HG03521 (cell line): Measurements from ENCODE around the gene CHTOP.
A peak's percentile ranks its signal among the peaks of the same experiment; 100 is the strongest.
"Not testable (repeated sequence)": the region's sequence is repeated elsewhere in the genome, so short reads cannot be mapped to it uniquely, and the experiment has no call there.

ENCODE experiments used
- ATAC-seq: cut with Tn5 transposase; IDR thresholded peaks from one replicate; pipeline ENCODE4 v1.9.1; 2021; ENCODE audit warnings: mild to moderate bottlenecking, moderate library complexity; ENCODE audit not compliant: unreplicated experiment

CHTOP gene, protein sequence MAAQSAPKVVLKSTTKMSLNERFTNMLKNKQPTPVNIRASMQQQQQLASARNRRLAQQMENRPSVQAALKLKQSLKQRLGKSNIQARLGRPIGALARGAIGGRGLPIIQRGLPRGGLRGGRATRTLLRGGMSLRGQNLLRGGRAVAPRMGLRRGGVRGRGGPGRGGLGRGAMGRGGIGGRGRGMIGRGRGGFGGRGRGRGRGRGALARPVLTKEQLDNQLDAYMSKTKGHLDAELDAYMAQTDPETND

DNA sequence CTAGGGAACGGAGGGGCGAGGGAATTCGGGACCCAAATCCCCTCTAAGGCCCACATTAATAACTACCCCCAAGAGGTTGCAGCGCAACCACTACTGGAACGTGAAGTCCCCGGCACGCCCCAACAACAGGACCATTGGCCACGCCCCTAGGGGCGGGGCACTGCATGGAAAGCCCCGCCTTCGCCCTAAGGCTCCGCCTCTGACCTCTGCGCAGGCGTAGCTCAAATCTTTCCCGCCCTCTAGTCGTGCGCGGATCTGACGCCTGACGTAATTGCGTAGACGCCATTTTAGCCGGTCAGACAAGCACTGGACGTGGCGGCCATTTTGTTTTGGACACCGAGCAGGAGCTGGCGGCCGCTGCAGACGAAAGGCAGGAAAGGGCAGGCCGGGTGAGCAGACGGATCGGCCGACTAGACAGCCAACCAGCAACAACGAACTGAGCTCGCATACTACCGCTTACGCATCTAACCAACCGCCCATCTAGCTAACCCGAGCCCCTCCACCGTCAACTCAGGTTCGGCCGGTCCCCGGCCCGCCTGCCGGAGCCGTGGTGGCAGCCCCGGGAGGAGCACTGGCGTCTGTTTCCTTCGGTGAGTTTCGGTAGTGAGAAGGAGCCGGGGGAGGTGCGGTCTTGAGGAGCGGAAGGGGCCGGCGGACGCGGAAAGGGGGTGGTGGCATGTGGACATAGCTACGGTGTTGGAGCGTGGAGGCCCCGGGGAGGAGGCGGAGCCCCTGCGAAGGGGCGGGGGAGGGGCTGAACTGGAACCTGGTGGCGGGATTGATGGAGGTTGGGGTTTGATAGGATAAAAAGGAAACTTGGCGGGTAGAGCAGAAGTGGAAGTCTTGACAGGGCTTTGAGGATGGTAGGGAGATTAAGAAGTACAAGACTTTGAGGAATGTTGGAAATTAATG, at the start of gene CHTOP:
CHTOP (plus strand) TSS at position 313 of the 912 bp plus-strand sequence. CDS start 2,523 bp downstream, outside the sequence.
- peak; percentile 88 for ATAC-seq

- no peak for ATAC-seq
These were observed 48.9 kb upstream of the CHTOP start for GRCh38 chr1:153585006-153585405.

- ATAC-seq: no peak
These were observed 47.5 kb upstream of the CHTOP start for GRCh38 chr1:153586347-153586746.

DNA sequence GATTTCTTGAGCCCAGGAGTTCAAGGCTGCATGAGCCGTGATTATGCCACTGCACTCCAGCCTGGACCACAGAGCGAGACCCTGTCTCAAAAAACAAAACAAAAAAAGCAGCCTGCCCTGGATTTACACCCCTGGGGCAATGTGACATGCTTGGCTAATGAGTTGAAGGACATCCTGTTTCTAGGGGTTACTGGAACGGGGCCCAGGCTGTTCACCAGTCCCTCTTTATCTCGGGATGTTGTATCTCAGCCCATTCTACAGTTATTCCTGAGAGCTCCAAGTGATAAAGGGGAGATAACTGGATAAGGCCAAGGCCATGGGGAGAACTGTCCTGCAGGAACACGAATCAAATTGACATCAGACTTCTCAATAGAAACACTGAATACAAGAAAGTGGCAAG, 46.6 kb upstream of the CHTOP start:
- no peak for ATAC-seq

GRCh38 chr1:153588033-153588432, 45.8 kb upstream of the CHTOP start:
- not testable (repeated sequence) for ATAC-seq

GRCh38 chr1:153588482-153588881, 45.4 kb upstream of the CHTOP start:
- ATAC-seq: no peak

DNA sequence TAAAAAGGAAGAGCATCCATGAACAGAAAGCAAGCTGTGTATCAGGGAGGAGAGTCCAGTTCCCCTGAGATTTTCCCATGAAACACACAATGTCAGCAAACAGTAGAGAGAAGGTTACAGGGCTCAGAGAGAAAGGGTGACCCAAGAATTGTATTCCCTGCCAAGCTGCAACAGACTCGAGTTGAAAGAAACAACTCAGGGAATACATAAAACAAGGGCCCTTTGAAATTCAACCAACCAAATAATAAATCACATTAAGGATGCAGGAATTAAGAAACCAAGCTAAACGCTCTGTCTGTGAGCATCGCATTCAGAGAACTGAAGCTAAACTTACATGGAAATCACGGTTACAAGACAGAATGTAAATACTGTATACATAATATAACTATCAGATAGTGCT, 41.1 kb upstream of the CHTOP start:
- no peak for ATAC-seq

DNA sequence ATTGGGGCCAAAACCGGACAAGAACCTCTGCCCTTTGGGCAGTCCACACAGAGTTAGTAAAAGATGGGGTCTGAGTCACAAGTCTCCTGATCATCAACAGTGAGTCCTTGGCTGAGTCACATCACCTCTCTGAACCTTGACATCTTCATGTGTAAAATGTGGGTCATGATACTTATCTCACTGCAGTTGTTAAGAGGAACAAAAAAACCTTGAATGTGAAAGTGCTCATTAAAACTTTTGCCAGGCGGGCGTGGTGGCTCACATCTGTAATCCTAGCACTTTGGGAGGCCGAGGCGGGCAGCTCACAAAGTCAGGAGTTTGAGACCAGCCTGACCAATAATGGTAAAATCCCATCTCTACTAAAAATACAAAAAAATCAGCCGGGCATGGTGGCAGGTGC, 36.7 kb upstream of the CHTOP start:
- ATAC-seq: no peak

DNA sequence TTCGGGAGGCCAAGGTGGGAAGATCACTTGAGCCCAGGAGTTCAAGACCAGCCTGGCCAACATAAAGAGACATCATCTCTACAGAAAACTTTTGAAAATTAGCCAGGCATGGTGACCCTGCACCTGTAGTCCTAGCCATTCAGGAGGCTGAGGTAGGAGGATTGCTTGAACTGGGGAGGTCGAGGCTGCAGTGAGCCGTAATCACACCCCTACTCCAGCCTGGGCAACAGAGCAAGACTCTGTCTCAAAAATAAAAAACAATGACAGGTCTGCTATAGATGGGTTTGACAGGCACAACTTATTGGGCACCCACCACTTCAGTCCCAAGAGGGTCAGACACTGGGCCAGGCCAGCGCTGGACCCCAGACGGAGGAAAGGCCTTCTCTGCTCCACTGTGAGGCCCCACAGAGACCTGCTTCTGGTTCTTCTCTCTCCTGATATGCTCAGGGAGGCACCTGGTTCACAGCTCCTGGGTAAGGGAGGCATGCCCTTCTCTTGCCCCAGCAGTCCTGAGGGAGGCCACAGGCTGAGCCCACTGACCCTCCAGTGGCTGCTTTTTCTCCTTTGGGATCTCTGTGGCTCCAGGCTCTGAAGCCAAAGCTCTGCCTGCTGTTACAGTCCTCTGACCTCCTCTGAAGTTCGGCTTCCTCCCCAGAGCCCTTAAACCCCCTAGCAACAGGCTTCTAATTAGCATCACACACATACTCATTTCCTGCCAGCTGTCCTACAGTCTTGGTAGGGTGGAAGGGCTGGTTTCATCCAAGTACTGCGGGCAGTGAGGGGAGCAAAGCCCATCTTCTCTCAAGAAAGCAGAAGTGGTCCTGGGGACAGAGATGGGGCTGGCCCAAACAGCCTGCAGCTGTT, 35.3 kb upstream of the CHTOP start:
- ATAC-seq: peak; percentile 94

GRCh38 chr1:153599847-153600246, 34.0 kb upstream of the CHTOP start:
- no peak for ATAC-seq

- no peak for ATAC-seq
These were observed 31.1 kb upstream of the CHTOP start for GRCh38 chr1:153602749-153603148.

- ATAC-seq: no peak
These were observed 27.7 kb upstream of the CHTOP start for GRCh38 chr1:153606194-153606593.

DNA sequence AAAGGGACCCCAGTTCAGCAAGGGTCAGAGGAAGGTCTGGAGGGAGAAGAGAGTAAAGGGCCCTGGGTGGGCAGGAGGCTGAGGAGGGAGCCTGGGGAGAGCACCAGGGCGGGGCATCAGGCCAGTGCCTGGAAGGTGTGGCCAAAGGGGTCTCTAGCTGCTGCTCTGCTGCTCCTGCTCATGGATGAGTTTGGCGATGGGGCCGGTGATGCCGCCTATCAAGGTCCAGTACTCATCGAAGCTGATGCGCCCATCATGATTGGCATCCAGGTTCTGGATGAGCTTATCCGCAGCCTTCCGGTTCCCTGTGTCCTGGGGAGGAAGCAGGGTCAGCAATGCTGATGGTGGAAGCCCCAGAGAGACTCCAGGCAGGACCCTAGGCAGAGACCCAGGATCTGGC, 26.5 kb upstream of the CHTOP start:
- ATAC-seq: no peak

DNA sequence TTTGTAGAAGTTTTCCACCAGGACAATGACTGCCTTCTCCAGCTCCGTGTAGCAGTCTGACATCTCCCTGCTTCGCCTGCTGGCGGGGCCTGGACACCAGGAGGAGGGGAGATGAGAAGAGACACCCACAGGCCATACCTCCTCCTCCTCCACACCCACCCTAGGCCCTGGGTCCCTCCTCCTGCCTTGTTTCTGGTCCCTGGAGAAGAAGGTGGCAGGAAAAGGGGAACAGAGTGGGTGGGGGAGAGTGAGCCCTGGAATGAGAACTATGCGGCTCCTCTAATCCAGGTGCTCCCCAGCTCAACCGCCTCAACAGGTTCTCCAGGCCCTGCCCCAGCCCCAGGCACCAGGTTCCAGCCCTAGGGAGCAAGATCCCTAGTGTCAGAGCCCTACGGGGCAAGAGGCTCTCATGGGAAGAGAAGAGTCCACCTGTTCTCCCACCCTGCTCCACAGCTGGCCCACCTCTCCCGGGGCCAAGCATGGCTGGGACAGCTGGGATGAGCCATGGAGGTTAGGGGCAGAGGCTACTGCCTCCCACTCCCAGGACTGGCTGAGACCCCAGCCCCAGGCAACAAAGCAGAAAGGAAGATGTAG, 25.7 kb upstream of the CHTOP start:
- ATAC-seq: no peak

DNA sequence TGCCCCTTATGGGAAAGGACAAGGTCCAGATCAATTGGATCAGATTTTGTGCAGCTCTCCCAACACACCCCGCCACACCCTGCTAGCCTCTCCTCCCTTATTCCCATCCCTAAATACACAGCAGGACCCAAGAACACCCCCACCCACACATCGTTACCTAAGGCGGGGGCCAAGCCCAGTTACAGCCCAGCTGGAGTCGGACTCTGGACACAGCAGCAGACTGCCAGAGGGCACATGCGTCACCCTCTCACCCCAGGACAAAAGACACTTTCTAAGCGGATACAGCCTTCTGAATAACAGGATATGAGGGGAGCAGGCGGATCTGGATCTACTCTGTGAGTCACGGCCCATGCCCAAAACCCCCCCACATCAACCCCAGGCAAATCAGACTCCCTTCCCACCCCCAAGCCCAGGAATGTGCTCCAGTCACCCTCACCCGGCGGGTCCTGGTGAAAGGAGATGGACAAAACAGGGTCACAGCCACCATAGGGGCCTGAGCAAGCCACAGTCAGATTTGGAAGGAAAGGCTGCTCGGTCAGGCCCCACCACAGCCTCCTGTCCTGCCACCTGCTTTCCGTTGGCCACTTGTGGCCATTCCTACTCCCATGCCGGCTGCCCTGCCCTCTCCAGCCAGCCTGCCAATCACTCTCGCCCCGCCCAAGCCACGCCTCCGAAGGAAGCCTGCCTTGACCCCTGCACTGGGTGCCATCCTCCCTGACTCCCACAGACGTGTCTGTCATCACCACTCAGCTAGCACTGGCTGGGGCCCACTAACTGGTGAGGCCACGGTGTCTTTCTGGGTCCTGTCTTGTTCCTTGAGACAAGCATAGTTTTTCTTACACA, 24.9 kb upstream of the CHTOP start:
- ATAC-seq: no peak

DNA sequence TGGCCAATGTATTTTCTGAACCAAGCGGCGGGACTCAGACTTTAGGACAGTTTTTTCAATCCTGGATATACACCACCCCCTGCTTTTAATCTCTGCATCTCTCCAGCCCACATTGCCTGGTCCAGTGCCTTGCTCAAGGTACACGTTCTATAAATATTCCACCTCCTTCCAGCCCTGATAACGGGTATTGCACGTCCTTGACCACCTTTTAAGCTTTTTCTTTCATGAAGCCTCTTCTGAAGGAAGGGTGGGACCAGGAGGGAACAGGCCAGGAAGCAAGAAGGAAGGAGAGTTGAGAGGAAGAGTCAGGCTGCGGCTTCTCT, 24.3 kb upstream of the CHTOP start:
- ATAC-seq: no peak

DNA sequence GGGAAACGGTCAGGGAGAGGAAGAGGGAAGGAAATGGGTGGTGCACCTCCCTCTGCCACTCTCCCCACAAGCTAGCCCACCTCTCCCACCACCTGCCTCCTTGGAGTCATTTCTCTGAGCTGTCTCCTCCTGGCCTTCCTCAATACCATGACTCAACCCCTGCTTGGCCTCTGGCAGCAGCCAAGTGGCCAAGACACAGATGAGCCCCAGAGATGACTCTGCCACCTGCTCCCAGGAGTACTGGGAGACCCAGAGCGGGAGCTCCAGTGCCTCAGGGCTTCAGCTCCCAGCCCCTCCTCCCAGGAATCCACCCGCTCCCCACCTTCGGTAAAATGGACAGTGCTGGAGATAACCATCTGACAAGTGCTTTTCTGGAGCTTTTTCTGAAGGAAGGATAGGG, 23.5 kb upstream of the CHTOP start:
- no peak for ATAC-seq

GRCh38 chr1:153610811-153611301, 23.0 kb upstream of the CHTOP start:
- no peak for ATAC-seq

- no peak for ATAC-seq
These were observed 22.5 kb upstream of the CHTOP start for GRCh38 chr1:153611356-153611755.
